ENCODE measurements around the gene GFOD1. TPM values are rescaled to one million over a fixed set of nuclear protein-coding genes. Genes with fewer than 3 reads are reported as not detected.

Gene GFOD1
- total and polyA plus RNA-seq, 7 donors = 5.9 to 34.2 (median 16.7) TPM

DNA sequence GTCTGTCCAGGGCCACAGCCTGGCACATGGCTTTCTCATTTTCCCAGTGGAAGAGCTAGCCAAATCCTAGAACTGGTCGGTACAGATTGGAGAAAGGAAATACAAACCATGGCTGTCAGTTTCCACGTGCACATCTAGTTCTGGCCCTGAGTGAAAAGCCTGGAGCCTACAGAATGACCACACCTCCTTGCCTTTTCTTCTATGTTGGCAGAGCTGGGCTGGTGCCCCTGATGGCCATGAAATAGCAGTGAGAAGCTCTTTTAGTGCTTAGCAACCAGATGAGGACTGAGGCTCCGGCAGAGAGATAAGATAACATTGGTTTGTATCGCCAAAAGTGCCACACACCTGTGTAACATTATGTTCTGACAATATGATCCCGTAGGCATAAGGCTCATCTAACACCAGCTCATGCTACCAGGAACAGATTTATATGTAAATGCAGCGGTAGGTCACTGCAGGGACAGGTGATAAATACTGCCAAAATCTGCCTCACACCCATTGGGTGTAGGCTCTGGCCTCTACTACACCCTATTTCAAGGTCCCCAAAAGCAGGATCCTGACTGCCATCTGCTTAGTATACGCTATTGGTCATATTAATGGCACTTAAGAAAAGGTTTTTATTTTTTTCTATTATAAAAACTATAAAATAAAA, 119.2 kb downstream of the GFOD1 start:
- intact Hi-C loops (cut with DNase I) = no loop called here
- Histone ChIP-seq H3K9me3 (no peaks in the 10 kb centered on the region), H3K27me3 (ENCODE audit: insufficient read depth in 3 of 3, low read length in 2 of 3) (no peaks in the 10 kb centered on the region), H3K27ac (no peak overlapping the region), H3K36me3 (ENCODE audit: insufficient read depth in 1 of 2, low read depth in 1 of 2) (peaks cover 0 to 14% of the 10 kb centered on the region in 2 donors), H3K4me1 (peaks cover 12% of the 10 kb centered on the region), H3K4me3 (no peak overlapping the region)
- no peak for TF ChIP-seq CTCF (IDR thresholded peaks at IDR 0.05)
- ATAC-seq (peak in 2 of 4 donors; percentile 21 to 44), DNase-seq (no peak)
- 46 to 69% (median 50%) methylated on average over 7 of the region's 7 CpGs for WGBS, 3 donors

- H3K36me3 ChIP-seq (ENCODE audit: insufficient read depth in 1 of 2, low read depth in 1 of 2) = peaks cover 0 to 14% of the 10 kb centered on the region in 2 donors
- ATAC-seq (no peak), DNase-seq (no peak)
- H3K27me3 ChIP-seq (ENCODE audit: insufficient read depth in 3 of 3, low read length in 2 of 3) = no peaks in the 10 kb centered on the region
- H3K4me1 ChIP-seq = peaks cover 12% of the 10 kb centered on the region
- H3K9me3 ChIP-seq = no peaks in the 10 kb centered on the region
- 51 to 58% (median 55%) methylated on average over 3 of the region's 3 CpGs for WGBS, 3 donors
- no peak overlapping the region for H3K27ac ChIP-seq
- no peak for TF ChIP-seq CTCF (IDR thresholded peaks at IDR 0.05)
- no peak overlapping the region for H3K4me3 ChIP-seq
- intact Hi-C loops (cut with DNase I) = no loop called here
Observed at GRCh38 chr6:13367396-13367795, 120.0 kb downstream of the GFOD1 start.

GRCh38 chr6:13365320-13365719, 122.1 kb downstream of the GFOD1 start:
- Histone ChIP-seq H3K4me3 (no peak overlapping the region), H3K27ac (no peak overlapping the region), H3K9me3 (no peaks in the 10 kb centered on the region), H3K4me1 (peaks cover 8% of the 10 kb centered on the region), H3K36me3 (ENCODE audit: insufficient read depth in 1 of 2, low read depth in 1 of 2) (peaks cover 0 to 14% of the 10 kb centered on the region in 2 donors), H3K27me3 (ENCODE audit: insufficient read depth in 3 of 3, low read length in 2 of 3) (no peaks in the 10 kb centered on the region)
- ATAC-seq (no peak), DNase-seq (no peak)
- TF ChIP-seq CTCF (IDR thresholded peaks at IDR 0.05) = no peak
- intact Hi-C loops (cut with DNase I) = no loop called here
- 97 to 98% (median 97%) methylated on average over 39 of the region's 39 CpGs for WGBS, 3 donors

GRCh38 chr6:13364842-13365241, 122.6 kb downstream of the GFOD1 start:
- TF ChIP-seq CTCF (IDR thresholded peaks at IDR 0.05) = no peak
- no peaks in the 10 kb centered on the region for H3K9me3 ChIP-seq
- H3K4me1 ChIP-seq = peaks cover 8% of the 10 kb centered on the region
- intact Hi-C loops (cut with DNase I) = no loop called here
- 97% methylated on average over 28 to 34 of the region's 34 CpGs for WGBS, 3 donors
- no peak overlapping the region for H3K27ac ChIP-seq
- DNase-seq = no peak
- peaks cover 0 to 14% of the 10 kb centered on the region in 2 donors for H3K36me3 ChIP-seq (ENCODE audit: insufficient read depth in 1 of 2, low read depth in 1 of 2)
- H3K4me3 ChIP-seq = no peak overlapping the region
- no peak for ATAC-seq
- H3K27me3 ChIP-seq (ENCODE audit: insufficient read depth in 3 of 3, low read length in 2 of 3) = no peaks in the 10 kb centered on the region

- Histone ChIP-seq H3K9me3 (no peaks in the 10 kb centered on the region), H3K4me1 (no peaks in the 10 kb centered on the region), H3K27ac (no peak overlapping the region), H3K4me3 (no peak overlapping the region), H3K27me3 (ENCODE audit: insufficient read depth in 3 of 3, low read length in 2 of 3) (no peaks in the 10 kb centered on the region), H3K36me3 (ENCODE audit: insufficient read depth in 1 of 2, low read depth in 1 of 2) (peaks cover 0 to 14% of the 10 kb centered on the region in 2 donors)
- DNase-seq (no peak), ATAC-seq (no peak)
- 69 to 75% (median 73%) methylated on average over 4 to 5 of the region's 5 CpGs for WGBS, 3 donors
- intact Hi-C loops (cut with DNase I) = no loop called here
- no peak for TF ChIP-seq CTCF (IDR thresholded peaks at IDR 0.05)
Observed at GRCh38 chr6:13362412-13362811, 125.0 kb downstream of the GFOD1 start.

Measured in psoas muscle (tissue), 8 donors.